Activated naive CD4-positive, alpha-beta T cell treated with anti-CD3 and anti-CD28 coated beads for 36 hours (primary cell): Measurements from ENCODE around the gene DUS2. TPM values are rescaled to one million over a fixed set of nuclear protein-coding genes. Genes with fewer than 3 reads are reported as not detected.
"Not testable (repeated sequence)": the region's sequence is repeated elsewhere in the genome, so short reads cannot be mapped to it uniquely, and the experiment has no call there.

Source experiments
- CTCF ChIA-PET: fragments of 350-600 bp; sonication (Branson Sonifier 250); formaldehyde crosslinking; loops from one replicate; lab custom pipeline; 2021; ENCODE audit warnings: antibody characterized with exemption; lab: Charles Lee
- DNase-seq: peaks from one replicate; pipeline ENCODE4 v3.0.0-alpha.2; 2020
- H3K27ac Mint-ChIP-seq: one replicate; pipeline ENCODE4 v1.8.0; 2021; ENCODE audit warnings: mild to moderate bottlenecking, mixed read lengths
- H3K27me3 Mint-ChIP-seq: one replicate; pipeline ENCODE4 v1.8.0; 2021; ENCODE audit warnings: low read depth, mixed read lengths
- H3K36me3 Mint-ChIP-seq: one replicate; pipeline ENCODE4 v1.8.0; 2021; ENCODE audit warnings: low read depth, mixed read lengths
- H3K4me1 Mint-ChIP-seq: one replicate; pipeline ENCODE4 v1.8.0; 2021; ENCODE audit warnings: low read depth, mixed read lengths
- H3K4me3 Mint-ChIP-seq: one replicate; pipeline ENCODE4 v1.8.0; 2021; ENCODE audit warnings: mild to moderate bottlenecking, moderate library complexity, mixed read lengths
- H3K9me3 Mint-ChIP-seq: one replicate; pipeline ENCODE4 v1.8.0; 2021; ENCODE audit warnings: mixed read lengths
- intact Hi-C: fragments of 100-400 bp; cut with micrococcal nuclease; formaldehyde crosslinking; loops from one replicate; pipeline ENCODE4 v1.15.1; 2023
- total RNA-seq, 2 experiments: library from RNA; stranded (reverse); gene quantifications; one replicate each; pipeline ENCODE4 v1.2.3, GENCODE V29; 2021

DUS2 gene
- total RNA-seq, 2 experiments from 2014 or later: 22.9 to 25.2 TPM

DNA sequence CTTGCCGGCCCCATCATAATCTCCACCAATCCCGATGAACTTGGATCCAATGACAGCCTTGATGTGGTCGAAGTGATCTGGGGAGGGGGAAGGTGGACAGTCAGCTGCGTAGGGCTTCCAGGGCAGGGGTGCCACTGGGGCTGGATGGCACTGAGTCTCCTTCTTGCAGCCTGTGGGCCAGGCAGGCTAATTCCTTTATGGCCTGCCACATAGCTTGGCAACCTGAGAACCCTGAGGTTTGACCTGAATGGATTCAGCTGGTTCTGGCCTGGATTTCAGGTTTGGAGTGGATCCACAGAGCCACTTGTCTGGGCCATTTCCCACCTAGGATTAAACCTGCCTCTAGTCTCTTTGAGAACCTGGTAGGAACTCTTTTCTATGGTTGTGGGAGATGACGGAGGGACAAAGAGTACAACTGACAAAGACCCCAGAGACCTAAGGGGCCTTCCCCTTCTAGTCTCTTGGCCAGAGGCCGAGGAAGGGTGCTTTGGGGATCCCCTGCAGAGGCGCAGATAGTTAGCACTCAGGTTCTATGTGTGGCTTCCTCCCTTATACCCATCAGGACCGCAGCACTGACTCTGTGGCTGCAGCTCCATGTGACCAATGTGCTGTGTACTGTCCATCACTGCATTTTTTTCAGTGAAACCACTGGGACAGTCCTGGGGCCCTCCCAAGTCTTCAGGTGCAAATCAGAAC lies 33.6 kb upstream of the DUS2 start:
- intact Hi-C loops: no loop called here
- Mint-ChIP-seq H3K36me3 (no peaks in the 10 kb centered on the region), H3K27me3 (no peaks in the 10 kb centered on the region), H3K9me3 (no peaks in the 10 kb centered on the region), H3K4me3 (no peak overlapping the region), H3K4me1 (peaks cover 21% of the 10 kb centered on the region), H3K27ac (no peak overlapping the region)
- DNase-seq: no peak
- CTCF ChIA-PET: interaction anchor here (0.5 to 0.8 kb wide), 4 partner anchors 16 to 475 kb away, joined by 3 to 6 read pairs (median 4); no protein-coding TSS in a partner anchor

GRCh38 chr16:67990018-67990386 lies 33.1 kb upstream of the DUS2 start:
- no peaks in the 10 kb centered on the region for H3K27me3 Mint-ChIP-seq
- DNase-seq: no peak
- CTCF ChIA-PET: interaction anchor here (0.6 to 0.8 kb wide), 2 partner anchors 16 to 238 kb away, joined by 3 read pairs; no protein-coding TSS in a partner anchor
- peaks cover 19% of the 10 kb centered on the region for H3K4me1 Mint-ChIP-seq
- no peaks in the 10 kb centered on the region for H3K36me3 Mint-ChIP-seq
- no peak overlapping the region for H3K27ac Mint-ChIP-seq
- no peaks in the 10 kb centered on the region for H3K9me3 Mint-ChIP-seq
- intact Hi-C loops: no loop called here
- H3K4me3 Mint-ChIP-seq: no peak overlapping the region

GRCh38 chr16:67992661-67993206 lies 30.4 kb upstream of the DUS2 start:
- H3K27me3 Mint-ChIP-seq: no peaks in the 10 kb centered on the region
- no peaks in the 10 kb centered on the region for H3K9me3 Mint-ChIP-seq
- H3K4me1 Mint-ChIP-seq: peaks cover 34% of the 10 kb centered on the region
- no peak for DNase-seq
- CTCF ChIA-PET: interaction anchor here (0.8 to 2.3 kb wide), 6 partner anchors 9 to 91 kb away, joined by 3 to 14 read pairs (median 4); no protein-coding TSS in a partner anchor
- H3K36me3 Mint-ChIP-seq: no peaks in the 10 kb centered on the region
- no peak overlapping the region for H3K4me3 Mint-ChIP-seq
- H3K27ac Mint-ChIP-seq: peak overlapping the region; percentile 92
- intact Hi-C loops: loop anchor here (1.0 to 2.0 kb wide), 6 partner anchors 24 to 237 kb away; partner anchors contain the start of genes DDX28, DUS2, PSMB10 and SLC12A4

DNA sequence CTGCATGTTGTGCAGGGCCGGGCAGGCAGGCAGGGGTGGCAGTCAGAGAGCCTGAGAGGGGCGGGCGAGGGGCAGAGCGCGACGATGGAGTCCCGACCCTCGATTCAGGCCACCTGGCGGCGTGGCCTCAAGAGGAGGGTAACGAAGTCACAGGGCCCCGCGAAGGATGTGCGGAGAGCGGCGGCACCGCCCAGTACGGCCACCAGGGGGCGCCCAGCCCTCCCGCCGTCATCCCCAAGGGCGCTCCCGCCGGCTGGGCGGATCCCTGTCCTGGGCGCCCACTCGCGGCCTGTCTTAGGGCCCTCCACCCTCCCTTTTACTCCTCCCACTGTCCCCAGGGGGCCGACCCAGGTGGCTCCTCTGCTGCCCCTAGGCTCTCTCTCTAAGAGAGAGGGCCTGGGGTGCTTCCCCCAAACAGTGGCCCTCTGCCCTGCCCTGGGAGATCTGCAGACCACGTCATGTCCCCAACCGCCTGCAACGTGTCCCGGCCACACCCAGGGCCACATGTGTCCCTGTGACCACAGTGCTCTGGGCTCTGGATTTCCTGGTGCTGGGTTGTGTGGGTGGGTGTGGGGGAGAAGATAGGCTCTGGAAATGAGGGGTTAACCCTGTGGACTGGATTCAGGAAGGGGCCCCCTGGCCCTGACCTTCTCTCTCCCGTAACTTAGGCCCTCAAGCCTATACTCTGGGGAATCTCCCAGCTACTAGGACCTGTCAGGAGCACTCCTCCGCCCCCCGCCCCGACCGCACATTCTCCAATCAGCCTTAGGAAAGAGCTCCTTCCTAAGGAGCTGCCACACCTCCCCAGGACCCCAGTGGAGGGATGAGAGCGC lies 29.7 kb upstream of the DUS2 start:
- no peaks in the 10 kb centered on the region for H3K27me3 Mint-ChIP-seq
- no peaks in the 10 kb centered on the region for H3K9me3 Mint-ChIP-seq
- H3K36me3 Mint-ChIP-seq: no peaks in the 10 kb centered on the region
- peaks cover 37% of the 10 kb centered on the region for H3K4me1 Mint-ChIP-seq
- intact Hi-C loops: loop anchor here (1.0 to 2.0 kb wide), 6 partner anchors 25 to 236 kb away; partner anchors contain the start of genes DDX28, DUS2, PSMB10 and SLC12A4
- peak overlapping the region; percentile 80 for H3K4me3 Mint-ChIP-seq
- DNase-seq: peak; percentile 83
- CTCF ChIA-PET: interaction anchor here (0.6 to 2.4 kb wide), 13 partner anchors 8 to 235 kb away, joined by 3 to 21 read pairs (median 4); no protein-coding TSS in a partner anchor
- H3K27ac Mint-ChIP-seq: peak overlapping the region; percentile 92

DNA sequence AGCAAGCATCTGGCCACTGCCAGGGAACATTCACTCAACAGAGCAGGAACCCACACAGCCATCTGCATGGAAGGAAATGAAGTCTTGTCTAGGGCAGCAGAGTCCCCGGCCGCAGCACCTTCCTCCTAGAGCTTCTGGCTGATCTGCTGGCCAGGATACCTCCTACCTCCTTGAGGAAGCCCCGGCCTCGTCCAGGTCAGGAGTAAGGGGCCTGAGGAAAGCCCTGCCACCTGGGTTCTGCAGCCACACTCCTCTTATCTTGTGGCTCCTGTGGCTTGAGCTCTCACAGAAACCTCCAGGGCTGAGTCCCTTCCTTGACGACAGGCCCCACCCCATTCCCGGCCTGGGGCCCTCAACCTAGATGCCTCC lies 29.1 kb upstream of the DUS2 start:
- H3K9me3 Mint-ChIP-seq, H3K27me3 Mint-ChIP-seq, intact Hi-C loops, H3K36me3 Mint-ChIP-seq, DNase-seq: not testable (repeated sequence)
- Mint-ChIP-seq H3K4me1 (peaks cover 42% of the 10 kb centered on the region), H3K4me3 (peak overlapping the region; percentile 80), H3K27ac (peak overlapping the region; percentile 92)
- CTCF ChIA-PET: interaction anchor here (0.7 to 2.4 kb wide), 12 partner anchors 8 to 234 kb away, joined by 3 to 21 read pairs (median 4); no protein-coding TSS in a partner anchor

DNA sequence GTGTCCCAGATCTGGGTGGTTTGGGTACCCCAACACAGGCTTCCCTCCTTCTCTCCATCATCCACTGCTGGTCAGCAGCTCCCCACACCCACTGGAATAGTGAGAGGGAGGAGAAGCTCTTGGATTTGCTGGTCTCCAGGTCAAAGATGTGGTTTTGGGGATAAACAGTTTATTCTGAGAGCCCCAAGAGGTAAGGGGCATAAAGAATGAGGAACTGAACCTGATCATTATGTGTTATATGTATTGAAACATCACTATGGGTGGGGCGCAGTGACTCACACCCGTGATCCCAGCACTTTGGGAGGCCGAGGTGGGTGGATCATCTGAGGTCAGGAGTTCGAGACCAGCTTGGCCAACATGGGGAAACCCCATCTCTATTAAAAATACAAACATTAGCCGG lies 27.7 kb upstream of the DUS2 start:
- H3K27me3 Mint-ChIP-seq: no peaks in the 10 kb centered on the region
- peak; percentile 35 for DNase-seq
- intact Hi-C loops: no loop called here
- peaks cover 2% of the 10 kb centered on the region for H3K36me3 Mint-ChIP-seq
- peak overlapping the region; percentile 65 for H3K27ac Mint-ChIP-seq
- H3K9me3 Mint-ChIP-seq: no peaks in the 10 kb centered on the region
- CTCF ChIA-PET: interaction anchor here (1.0 to 2.4 kb wide), 3 partner anchors 10 to 45 kb away, joined by 3 to 21 read pairs (median 5); no protein-coding TSS in a partner anchor
- H3K4me1 Mint-ChIP-seq: peaks cover 56% of the 10 kb centered on the region
- H3K4me3 Mint-ChIP-seq: no peak overlapping the region

- intact Hi-C loops: no loop called here
- CTCF ChIA-PET: interaction anchor here (0.6 to 1.2 kb wide), 2 partner anchors 13 to 1648 kb away, joined by 5 read pairs; no protein-coding TSS in a partner anchor
- no peak overlapping the region for H3K27ac Mint-ChIP-seq
- DNase-seq: no peak
- no peaks in the 10 kb centered on the region for H3K27me3 Mint-ChIP-seq
- no peak overlapping the region for H3K4me3 Mint-ChIP-seq
- peaks cover 64% of the 10 kb centered on the region for H3K4me1 Mint-ChIP-seq
- peaks cover 2% of the 10 kb centered on the region for H3K36me3 Mint-ChIP-seq
- no peaks in the 10 kb centered on the region for H3K9me3 Mint-ChIP-seq
Observed at GRCh38 chr16:67996666-67997065, 26.4 kb upstream of the DUS2 start.

DNA sequence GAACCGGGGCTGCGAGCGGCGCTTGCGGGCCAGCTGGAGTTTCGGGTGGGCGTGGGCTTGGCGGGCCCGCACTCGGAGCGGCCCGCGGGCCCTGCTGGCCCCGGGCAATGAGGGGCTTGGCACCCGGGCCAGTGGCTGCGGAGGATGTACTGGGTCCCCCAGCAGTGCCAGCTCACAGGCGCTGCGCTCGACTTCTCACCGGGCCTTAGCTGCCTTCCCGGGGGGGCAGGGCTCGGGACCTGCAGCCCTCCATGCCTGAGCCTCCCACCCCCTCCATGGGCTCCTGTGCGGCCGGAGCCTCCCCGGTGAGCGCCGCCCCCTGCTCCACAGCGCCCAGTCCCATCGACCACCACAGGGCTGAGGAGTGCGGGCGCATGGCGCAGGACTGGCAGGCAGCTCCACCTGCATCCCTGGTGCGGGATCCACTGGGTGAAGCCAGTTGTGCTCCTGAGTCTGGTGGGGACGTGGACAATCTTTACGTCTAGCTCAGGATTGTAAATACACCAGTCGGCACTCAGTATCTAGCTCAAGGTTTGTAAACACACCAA lies 24.8 kb upstream of the DUS2 start:
- intact Hi-C loops: loop anchor here (2.0 kb wide), 1 partner anchor 86 kb away; the partner anchor contains the start of gene NFATC3
- CTCF ChIA-PET: interaction anchor here (0.5 to 1.7 kb wide), 5 partner anchors 11 to 194 kb away, joined by 3 to 12 read pairs (median 3); no protein-coding TSS in a partner anchor
- H3K4me1 Mint-ChIP-seq: peaks cover 55% of the 10 kb centered on the region
- not testable (repeated sequence) for H3K4me3 Mint-ChIP-seq, DNase-seq, H3K9me3 Mint-ChIP-seq, H3K36me3 Mint-ChIP-seq, H3K27me3 Mint-ChIP-seq
- peak overlapping the region; percentile 94 for H3K27ac Mint-ChIP-seq

DNA sequence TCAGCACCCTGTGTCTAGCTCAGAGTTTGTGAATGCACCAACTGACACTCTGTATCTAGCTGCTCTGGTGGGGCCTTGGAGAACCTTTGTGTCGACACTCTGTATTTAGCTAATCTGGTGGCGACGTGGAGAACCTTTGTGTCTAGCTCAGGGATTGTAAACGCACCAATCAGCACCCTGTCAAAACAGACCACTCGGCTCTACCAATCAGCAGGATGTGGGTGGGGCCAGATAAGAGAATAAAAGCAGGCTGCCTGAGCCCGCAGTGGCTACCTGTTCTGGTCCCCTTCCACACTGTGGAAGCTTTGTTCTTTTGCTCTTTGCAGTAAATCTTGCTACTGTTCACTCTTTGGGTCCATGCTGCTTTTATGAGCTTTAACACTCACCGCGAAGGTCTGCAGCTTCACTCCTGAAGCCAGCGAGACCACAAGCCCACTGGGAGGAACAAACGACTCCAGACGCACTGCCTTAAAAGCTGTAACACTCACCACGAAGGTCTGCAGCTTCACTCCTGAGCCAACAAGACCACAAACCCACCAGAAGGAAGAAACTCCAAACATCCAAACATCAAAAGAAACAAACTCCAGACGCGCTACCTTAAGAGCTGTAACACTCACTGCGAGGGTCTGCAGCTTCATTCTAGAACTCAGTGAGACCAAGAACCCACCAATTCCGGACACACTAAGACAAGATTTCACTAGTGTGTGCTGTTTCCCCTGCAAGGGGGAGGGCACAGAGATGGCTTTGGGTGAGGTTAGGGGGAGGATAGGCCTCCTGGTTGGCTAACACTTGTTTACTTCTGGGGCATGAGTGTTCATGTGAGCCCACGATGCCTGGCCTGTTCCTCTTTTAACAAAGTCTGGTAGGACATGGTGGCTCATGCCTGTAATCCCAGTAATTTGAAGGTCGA lies 24.1 kb upstream of the DUS2 start, which contains the start of gene DPEP2:
Gene DPEP2, minus strand, starts transcription at position 706 of the 910 bp plus-strand sequence. CDS start 6,272 bp downstream, outside the sequence.
- intact Hi-C loops: loop anchor here (1.0 to 2.0 kb wide), 2 partner anchors 31 to 86 kb away; partner anchors contain the start of genes NFATC3 and SLC12A4
- Mint-ChIP-seq H3K4me3 (peak within 1 kb of the TSS; percentile 80), H3K27ac (peak within 1 kb of the TSS; percentile 94), H3K4me1 (peaks cover 49% of the 10 kb centered on the region)
- not testable (repeated sequence) for H3K36me3 Mint-ChIP-seq, H3K27me3 Mint-ChIP-seq, H3K9me3 Mint-ChIP-seq
- peak; percentile 78 for DNase-seq
- CTCF ChIA-PET: interaction anchor here (0.6 to 1.7 kb wide), 4 partner anchors 12 to 189 kb away, joined by 3 to 12 read pairs (median 3); no protein-coding TSS in a partner anchor

DNA sequence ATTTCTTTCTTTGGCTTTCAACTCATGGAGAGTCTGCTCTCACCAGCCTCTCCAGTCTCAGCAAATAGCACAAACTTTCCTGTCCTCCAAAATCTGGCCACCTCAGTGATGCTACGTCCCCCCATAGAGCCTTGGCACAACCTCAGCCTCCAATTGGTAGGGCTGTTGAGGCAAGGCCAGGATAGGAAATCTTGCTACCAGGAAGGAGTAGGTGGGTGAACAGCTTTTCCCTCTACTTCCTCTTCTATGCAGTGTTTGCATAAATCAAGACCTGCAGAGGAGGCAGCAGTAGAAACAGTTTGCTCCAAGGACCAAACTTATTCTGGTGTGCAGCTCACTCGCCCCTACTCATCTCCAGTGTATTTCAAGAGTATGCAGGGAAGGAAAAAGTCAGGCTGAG lies 23.1 kb upstream of the DUS2 start:
- H3K4me3 Mint-ChIP-seq: peak overlapping the region; percentile 80
- CTCF ChIA-PET: interaction anchor here (1.2 to 1.6 kb wide), 3 partner anchors 15 to 41 kb away, joined by 3 to 7 read pairs (median 4); no protein-coding TSS in a partner anchor
- intact Hi-C loops: loop anchor here (1.0 to 2.0 kb wide), 2 partner anchors 32 to 85 kb away; partner anchors contain the start of genes NFATC3 and SLC12A4
- H3K27me3 Mint-ChIP-seq: no peaks in the 10 kb centered on the region
- peaks cover 2% of the 10 kb centered on the region for H3K36me3 Mint-ChIP-seq
- H3K9me3 Mint-ChIP-seq: no peaks in the 10 kb centered on the region
- H3K27ac Mint-ChIP-seq: peak overlapping the region; percentile 94
- peak; percentile 25 for DNase-seq
- peaks cover 49% of the 10 kb centered on the region for H3K4me1 Mint-ChIP-seq
